Spinal cord (tissue), 10 donors: ENCODE results near the gene PARVA. TPM values are rescaled to one million over a fixed set of nuclear protein-coding genes. Genes with fewer than 3 reads are reported as not detected.

Experiments used
- DNase-seq, 6 donors: peaks; one replicate each; pipeline versions ENCODE4 v3.0.0 to v3.0.0-alpha.2; 2013 to 2015; ENCODE audit warnings: low spot score in 6 of 6, low read depth in 4 of 6
- H3K27ac ChIP-seq: one replicate; pipeline ENCODE4 v1.5.1; 2013; ENCODE audit warnings: low read depth, low read length, control low read depth
- H3K27me3 ChIP-seq: one replicate; pipeline ENCODE4 v1.6.1; 2013; ENCODE audit warnings: low read length; ENCODE audit not compliant: control insufficient read depth, insufficient read depth
- H3K36me3 ChIP-seq: one replicate; pipeline ENCODE4 v1.6.1; 2013; ENCODE audit warnings: low read length; ENCODE audit not compliant: control insufficient read depth, insufficient read depth
- H3K4me1 ChIP-seq: one replicate; pipeline ENCODE4 v1.6.1; 2013; ENCODE audit warnings: low read length; ENCODE audit not compliant: control insufficient read depth, insufficient read depth
- H3K4me3 ChIP-seq: one replicate; pipeline ENCODE4 v1.5.1; 2013; ENCODE audit warnings: low read depth, low read length, control low read depth
- H3K9me3 ChIP-seq: one replicate; pipeline ENCODE4 v1.6.1; 2013; ENCODE audit warnings: low read length; ENCODE audit not compliant: control insufficient read depth, insufficient read depth
- WGBS: methylation state at CpG from one replicate; pipeline ENCODE4 v1.1.5; 2013; ENCODE audit warnings: missing lambda C conversion rate; ENCODE audit not compliant: insufficient coverage; 5-methylcytosine and 5-hydroxymethylcytosine counted together
- long read RNA-seq, 4 donors: transcript quantifications; one replicate each; lab custom pipeline, GENCODE V29; 2026
- polyA plus RNA-seq, 2 donors: library from polyadenylated mRNA; unstranded; fragments of 120-200 nt; gene quantifications; one replicate each; pipeline ENCODE4 v1.2.1, GENCODE V29; 2013; ENCODE audit not compliant: insufficient read length in 2 of 2
- total RNA-seq, 2 donors: library from RNA; depleted of rRNA in 1 of 2; stranded (reverse); fragments of 120-200 nt in 1 of 2; fragments of >200 nt in 1 of 2; gene quantifications; one replicate each; pipeline versions ENCODE4 v1.2.3 to v1.2.4, GENCODE V29; 2013 to 2014
- donor health status: healthy.

The PARVA gene
- total RNA-seq: 10 to 100 TPM; 19.1 to 32.1 TPM
- 10 to 100 TPM; 34.5 to 36.3 TPM for polyA plus RNA-seq
- long read RNA-seq, donor 1, full-length matches to known transcripts: 8 of 8 reads
- long read RNA-seq, donor 1, partial matches to known transcripts: 0 of 8 reads
- long read RNA-seq, donor 1, other reads (novel, unspliced or antisense): 0 of 8 reads
- long read RNA-seq, donor 2, full-length matches to known transcripts: 2 of 14 reads
- long read RNA-seq, donor 2, partial matches to known transcripts: 12 of 14 reads
- long read RNA-seq, donor 2, other reads (novel, unspliced or antisense): 0 of 14 reads
- long read RNA-seq, donor 3, full-length matches to known transcripts: 8 of 13 reads
- long read RNA-seq, donor 3, partial matches to known transcripts: 5 of 13 reads
- long read RNA-seq, donor 3, other reads (novel, unspliced or antisense): 0 of 13 reads
- long read RNA-seq, donor 4, full-length matches to known transcripts: 13 of 27 reads
- long read RNA-seq, donor 4, partial matches to known transcripts: 14 of 27 reads
- long read RNA-seq, donor 4, other reads (novel, unspliced or antisense): 0 of 27 reads

DNA sequence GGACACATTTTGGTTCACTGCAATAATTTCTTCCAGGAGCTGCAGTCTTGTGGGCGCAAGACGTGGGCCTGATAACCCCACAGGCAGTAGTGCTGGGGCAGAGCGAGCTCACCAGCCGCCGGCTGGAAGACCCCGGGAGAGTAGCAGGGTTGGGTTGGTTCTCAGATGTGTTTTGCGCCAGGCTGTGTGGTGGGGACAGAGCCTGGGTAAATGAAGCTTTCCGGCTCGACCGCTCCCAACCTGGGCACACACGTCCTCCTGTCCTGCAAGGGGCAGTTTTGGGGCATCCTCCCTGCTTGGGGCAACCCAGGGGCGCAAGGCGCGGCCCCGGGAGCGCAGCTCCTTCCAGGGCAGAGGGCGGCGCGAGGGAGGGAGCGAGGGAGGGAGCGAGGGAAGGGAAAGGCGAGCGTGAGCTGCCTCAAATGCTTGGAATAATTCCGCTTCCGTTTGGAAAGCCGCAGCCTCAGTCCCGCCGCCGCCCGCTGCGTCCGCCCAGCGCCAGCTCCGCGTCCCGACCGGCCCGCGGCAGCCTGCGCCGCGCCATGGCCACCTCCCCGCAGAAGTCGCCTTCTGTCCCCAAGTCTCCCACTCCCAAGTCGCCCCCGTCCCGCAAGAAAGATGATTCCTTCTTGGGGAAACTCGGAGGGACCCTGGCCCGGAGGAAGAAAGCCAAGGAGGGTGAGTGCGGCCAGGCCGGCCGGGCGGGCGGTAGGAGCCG lies at the start of gene PARVA:
TSS of gene PARVA (plus strand) at position 466 of the 718 bp plus-strand sequence. CDS start at position 543, 77 bp downstream.
- Histone ChIP-seq H3K27me3 (no peaks in the 10 kb centered on the region), H3K4me1 (peaks cover 9% of the 10 kb centered on the region), H3K9me3 (no peaks in the 10 kb centered on the region), H3K4me3 (peak within 1 kb of the TSS; percentile 71), H3K27ac (peak within 1 kb of the TSS; percentile 88), H3K36me3 (no peaks in the 10 kb centered on the region)
- 5% methylated on average over 53 of the region's 55 CpGs for WGBS
- peak in 4 of 6 donors; percentile 35 to 86 (median 65) for DNase-seq

GRCh38 chr11:12329169-12329568 lies 48.2 kb upstream of the PARVA start:
- Histone ChIP-seq H3K27me3 (no peaks in the 10 kb centered on the region), H3K27ac (no peak overlapping the region), H3K9me3 (no peaks in the 10 kb centered on the region), H3K4me1 (peaks cover 10% of the 10 kb centered on the region), H3K36me3 (no peaks in the 10 kb centered on the region), H3K4me3 (no peak overlapping the region)
- DNase-seq: no peak
- WGBS: 83% methylated on average over 2 of the region's 4 CpGs

- no peaks in the 10 kb centered on the region for H3K9me3 ChIP-seq
- WGBS: no CpG with 5 or more reads among the region's 2 CpGs
- peaks cover 10% of the 10 kb centered on the region for H3K4me1 ChIP-seq
- H3K27me3 ChIP-seq: no peaks in the 10 kb centered on the region
- peak overlapping the region; percentile 65 for H3K27ac ChIP-seq
- no peaks in the 10 kb centered on the region for H3K36me3 ChIP-seq
- H3K4me3 ChIP-seq: no peak overlapping the region
- DNase-seq: peak in 2 of 6 donors; percentile 32 to 50
Measured at GRCh38 chr11:12329797-12330196, 47.6 kb upstream of the PARVA start.

- Histone ChIP-seq H3K4me3 (no peak overlapping the region), H3K27ac (peak overlapping the region; percentile 65), H3K4me1 (peaks cover 10% of the 10 kb centered on the region), H3K27me3 (no peaks in the 10 kb centered on the region), H3K36me3 (no peaks in the 10 kb centered on the region), H3K9me3 (no peaks in the 10 kb centered on the region)
- DNase-seq: peak in 2 of 6 donors; percentile 82 to 84
- WGBS: 38% methylated on average over 4 of the region's 7 CpGs
Measured at GRCh38 chr11:12330485-12331231, 46.7 kb upstream of the PARVA start.

DNA sequence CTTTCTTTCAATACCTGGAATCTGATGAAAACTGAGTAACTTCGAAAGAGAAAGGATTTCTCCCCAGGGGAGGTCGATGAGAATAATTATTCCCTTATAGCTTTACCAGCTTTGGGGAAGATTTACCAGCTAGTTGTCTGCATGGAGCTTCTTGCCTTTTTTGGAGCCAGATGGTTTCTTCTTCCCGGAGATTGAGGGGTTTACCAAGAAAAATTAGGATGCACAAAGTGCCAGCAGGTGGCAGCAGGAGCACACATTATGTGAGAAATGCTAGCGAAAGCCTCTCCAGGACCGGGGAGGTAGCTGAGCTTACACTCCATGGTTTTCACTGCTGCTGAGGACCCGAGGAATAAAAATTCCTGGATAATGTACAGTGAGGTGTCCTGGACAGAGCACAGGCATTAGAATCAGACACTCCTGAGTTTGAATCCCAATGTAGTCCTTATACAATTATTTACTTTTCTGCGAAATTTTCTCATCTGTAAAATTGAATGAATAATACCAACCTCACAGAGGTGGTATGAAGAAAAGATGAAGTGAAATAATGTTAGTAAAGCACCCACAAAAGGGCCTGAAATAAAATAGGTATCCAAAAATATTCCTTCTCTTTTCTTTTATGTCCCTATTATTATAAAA lies 46.0 kb upstream of the PARVA start:
- 0% methylated on average over 4 of the region's 7 CpGs for WGBS
- H3K4me3 ChIP-seq: no peak overlapping the region
- H3K27ac ChIP-seq: peak overlapping the region; percentile 65
- no peaks in the 10 kb centered on the region for H3K27me3 ChIP-seq
- no peaks in the 10 kb centered on the region for H3K36me3 ChIP-seq
- H3K4me1 ChIP-seq: peaks cover 10% of the 10 kb centered on the region
- no peaks in the 10 kb centered on the region for H3K9me3 ChIP-seq
- DNase-seq: peak; percentile 83 to 98 (median 94)

DNA sequence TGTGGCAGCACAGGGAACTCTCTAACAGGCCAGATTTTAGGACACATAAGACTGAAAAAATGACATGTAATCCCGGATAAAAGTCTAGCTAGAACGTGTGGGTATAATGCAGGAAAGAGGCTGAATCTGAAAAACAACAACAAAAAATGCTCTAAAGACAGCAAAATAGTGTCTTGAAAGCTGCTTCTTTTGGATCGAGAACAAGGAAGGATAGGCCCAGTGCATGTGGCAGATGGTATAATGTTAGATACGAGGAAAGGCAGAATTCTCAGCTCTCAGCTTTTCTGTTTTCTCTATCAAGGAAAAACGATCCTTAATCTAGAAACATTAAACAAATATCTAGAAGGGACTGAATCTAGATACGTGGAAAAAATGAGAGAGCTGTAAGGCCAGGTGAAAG lies 33.8 kb upstream of the PARVA start:
- 100% methylated on average over 1 of the region's 6 CpGs for WGBS
- no peaks in the 10 kb centered on the region for H3K4me1 ChIP-seq
- DNase-seq: peak in 1 of 6 donors; percentile 76
- H3K27ac ChIP-seq: no peak overlapping the region
- no peaks in the 10 kb centered on the region for H3K9me3 ChIP-seq
- H3K36me3 ChIP-seq: no peaks in the 10 kb centered on the region
- H3K27me3 ChIP-seq: no peaks in the 10 kb centered on the region
- H3K4me3 ChIP-seq: no peak overlapping the region

DNA sequence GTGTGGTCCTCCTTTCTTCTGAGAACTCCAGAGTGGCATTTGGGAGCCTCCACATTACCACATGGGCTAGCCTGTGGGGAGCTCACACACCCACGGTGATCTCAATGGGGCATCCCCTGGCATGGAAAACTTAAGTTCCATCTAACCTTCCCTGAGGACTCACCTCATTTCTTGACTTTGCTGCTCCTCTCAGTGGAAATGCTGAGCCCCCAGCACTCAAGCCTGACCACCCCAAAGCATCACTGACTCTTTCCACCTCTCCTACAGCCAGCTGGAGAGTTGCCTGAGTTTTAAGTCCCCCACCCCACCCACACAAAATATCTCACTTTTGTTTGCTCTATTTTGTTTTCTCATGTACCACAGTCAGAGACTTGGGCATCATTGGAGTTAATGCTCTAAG lies 23.8 kb upstream of the PARVA start:
- WGBS: 60% methylated on average over 1 of the region's 1 CpG
- Histone ChIP-seq H3K4me3 (no peak overlapping the region), H3K4me1 (no peaks in the 10 kb centered on the region), H3K27me3 (no peaks in the 10 kb centered on the region), H3K36me3 (no peaks in the 10 kb centered on the region), H3K27ac (no peak overlapping the region), H3K9me3 (no peaks in the 10 kb centered on the region)
- DNase-seq: no peak

DNA sequence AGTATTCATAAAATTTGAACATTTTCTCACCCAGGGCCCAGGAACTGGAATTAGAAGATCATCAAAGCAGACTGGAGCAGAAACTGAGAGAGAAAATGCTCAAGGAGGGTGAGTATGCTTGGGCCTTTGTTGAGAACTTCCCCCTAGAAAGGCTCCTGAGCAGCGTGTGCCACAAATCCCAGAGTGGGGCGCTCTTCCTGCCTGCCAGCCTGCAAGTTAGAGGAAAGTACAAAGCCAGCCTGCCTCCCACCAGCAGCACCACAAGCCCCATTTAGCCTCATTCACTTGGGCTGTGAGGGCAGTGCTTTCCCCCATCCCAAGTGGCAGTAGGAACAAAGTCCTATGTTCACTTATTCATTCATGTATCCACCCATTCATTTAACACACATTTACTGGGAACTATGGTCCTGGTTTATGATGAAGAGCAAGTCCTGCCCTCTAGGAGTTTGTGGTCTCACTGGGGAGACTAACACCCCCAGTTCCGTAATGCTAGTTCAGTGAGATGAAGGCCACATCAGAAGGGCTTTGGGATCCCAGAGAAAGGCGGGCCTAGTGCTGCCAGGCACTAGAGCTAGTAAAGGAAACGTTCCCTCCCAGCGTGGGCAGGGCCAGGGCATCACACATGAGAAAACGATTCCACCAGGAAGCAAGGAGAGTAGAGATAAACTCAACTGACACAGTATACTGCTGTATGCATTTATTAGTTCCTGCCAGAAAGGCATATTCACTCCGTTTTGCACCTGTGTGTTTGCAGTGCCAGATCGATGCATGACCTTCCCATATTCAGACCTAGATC lies 22.4 kb upstream of the PARVA start:
- H3K27me3 ChIP-seq: no peaks in the 10 kb centered on the region
- H3K36me3 ChIP-seq: no peaks in the 10 kb centered on the region
- H3K9me3 ChIP-seq: no peaks in the 10 kb centered on the region
- no peaks in the 10 kb centered on the region for H3K4me1 ChIP-seq
- H3K4me3 ChIP-seq: no peak overlapping the region
- WGBS: 91% methylated on average over 4 of the region's 9 CpGs
- DNase-seq: no peak
- H3K27ac ChIP-seq: no peak overlapping the region
